ENCODE results near the gene NOX5. TPM values are rescaled to one million over a fixed set of nuclear protein-coding genes. Genes with fewer than 3 reads are reported as not detected.

NOX5 gene
- polyA plus RNA-seq, 1 donor from 2014 or later, result not detected

DNA sequence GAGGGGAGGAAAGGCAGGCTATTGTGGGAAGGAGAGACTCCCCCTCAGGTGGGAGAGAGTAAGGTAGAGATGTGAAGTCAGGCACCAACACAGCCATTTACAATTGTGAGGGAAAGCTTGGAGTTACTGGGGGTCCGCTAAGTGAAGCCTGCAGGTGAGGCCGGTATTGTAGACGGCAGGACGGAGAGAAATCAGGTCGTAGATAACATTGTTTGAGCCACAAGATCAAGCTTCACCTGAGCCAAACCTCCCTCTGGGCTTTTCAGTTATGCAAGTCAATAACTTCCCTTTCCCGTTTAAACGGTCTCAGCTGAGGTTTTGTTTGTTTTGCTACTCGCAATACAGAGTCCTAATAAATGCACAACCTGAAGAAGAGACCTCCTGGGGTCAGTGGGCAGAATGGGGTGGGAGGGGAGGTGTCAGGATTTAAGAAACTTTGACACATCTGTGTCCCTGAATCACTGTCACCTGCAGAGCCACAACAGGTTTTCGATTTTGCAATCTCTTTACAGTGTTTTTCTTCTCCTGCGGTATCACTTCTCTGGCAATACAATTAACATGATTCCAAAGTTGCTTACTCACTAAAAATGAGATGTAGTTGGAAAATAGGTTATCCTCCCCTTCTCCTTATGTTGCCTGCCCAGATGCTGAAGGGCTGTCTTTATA lies 73.9 kb downstream of the NOX5 start:
- no peak overlapping the region for H3K9ac ChIP-seq (ENCODE audit: low read length)
- H3F3A ChIP-seq (ENCODE audit: insufficient read depth, low read length, poor library complexity, severe bottlenecking), result no peaks in the 10 kb centered on the region
- H3K36me3 ChIP-seq (ENCODE audit: insufficient read depth, low read length), result no peaks in the 10 kb centered on the region
- H3K79me2 ChIP-seq (replicated peaks; ENCODE audit: insufficient read depth, low read length), result no peaks in the 10 kb centered on the region
- H3K4me3 ChIP-seq (ENCODE audit: low read length), result no peak overlapping the region
- H3K9me3 ChIP-seq (ENCODE audit: low read length), result no peaks in the 10 kb centered on the region
- TF ChIP-seq, protein P1, sequence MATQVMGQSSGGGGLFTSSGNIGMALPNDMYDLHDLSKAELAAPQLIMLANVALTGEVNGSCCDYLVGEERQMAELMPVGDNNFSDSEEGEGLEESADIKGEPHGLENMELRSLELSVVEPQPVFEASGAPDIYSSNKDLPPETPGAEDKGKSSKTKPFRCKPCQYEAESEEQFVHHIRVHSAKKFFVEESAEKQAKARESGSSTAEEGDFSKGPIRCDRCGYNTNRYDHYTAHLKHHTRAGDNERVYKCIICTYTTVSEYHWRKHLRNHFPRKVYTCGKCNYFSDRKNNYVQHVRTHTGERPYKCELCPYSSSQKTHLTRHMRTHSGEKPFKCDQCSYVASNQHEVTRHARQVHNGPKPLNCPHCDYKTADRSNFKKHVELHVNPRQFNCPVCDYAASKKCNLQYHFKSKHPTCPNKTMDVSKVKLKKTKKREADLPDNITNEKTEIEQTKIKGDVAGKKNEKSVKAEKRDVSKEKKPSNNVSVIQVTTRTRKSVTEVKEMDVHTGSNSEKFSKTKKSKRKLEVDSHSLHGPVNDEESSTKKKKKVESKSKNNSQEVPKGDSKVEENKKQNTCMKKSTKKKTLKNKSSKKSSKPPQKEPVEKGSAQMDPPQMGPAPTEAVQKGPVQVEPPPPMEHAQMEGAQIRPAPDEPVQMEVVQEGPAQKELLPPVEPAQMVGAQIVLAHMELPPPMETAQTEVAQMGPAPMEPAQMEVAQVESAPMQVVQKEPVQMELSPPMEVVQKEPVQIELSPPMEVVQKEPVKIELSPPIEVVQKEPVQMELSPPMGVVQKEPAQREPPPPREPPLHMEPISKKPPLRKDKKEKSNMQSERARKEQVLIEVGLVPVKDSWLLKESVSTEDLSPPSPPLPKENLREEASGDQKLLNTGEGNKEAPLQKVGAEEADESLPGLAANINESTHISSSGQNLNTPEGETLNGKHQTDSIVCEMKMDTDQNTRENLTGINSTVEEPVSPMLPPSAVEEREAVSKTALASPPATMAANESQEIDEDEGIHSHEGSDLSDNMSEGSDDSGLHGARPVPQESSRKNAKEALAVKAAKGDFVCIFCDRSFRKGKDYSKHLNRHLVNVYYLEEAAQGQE (IDR thresholded peaks at IDR 0.05; ENCODE audit: borderline replicate concordance), result no peak
- no peak for TF ChIP-seq CTCF (IDR thresholded peaks at IDR 0.05; ENCODE audit: poor library complexity, severe bottlenecking)
- no peak for TF ChIP-seq MXI1 (conservative IDR thresholded peaks at IDR 0.05; ENCODE audit: poor library complexity, severe bottlenecking)
- no peak for TF ChIP-seq RAD21 (conservative IDR thresholded peaks at IDR 0.05)
- TF ChIP-seq TAF1 (IDR thresholded peaks at IDR 0.05; ENCODE audit: low read depth), result no peak
- no peak for TF ChIP-seq POLR2AphosphoS5 (IDR thresholded peaks at IDR 0.05)
- no peak for TF ChIP-seq EP300 (conservative IDR thresholded peaks at IDR 0.05; ENCODE audit: poor library complexity, severe bottlenecking)
- TF ChIP-seq EZH2 (IDR thresholded peaks at IDR 0.05; ENCODE audit: borderline replicate concordance, insufficient read depth, low read length, poor library complexity, severe bottlenecking), result no peak
- TF ChIP-seq SMC3 (conservative IDR thresholded peaks at IDR 0.05; ENCODE audit: poor library complexity), result no peak
- no peak overlapping the region for H2AFZ ChIP-seq (ENCODE audit: low read depth, low read length)
- H4K20me1 ChIP-seq (ENCODE audit: insufficient read depth), result no peaks in the 10 kb centered on the region
- peaks cover 24% of the 10 kb centered on the region for H3K27me3 ChIP-seq (ENCODE audit: insufficient read depth, low read depth, low read length)
- H3K9me2 ChIP-seq (ENCODE audit: insufficient read depth, low read length), result no peaks in the 10 kb centered on the region
- H3K4me2 ChIP-seq (ENCODE audit: low read length), result no peak overlapping the region
- no peak overlapping the region for H3K27ac ChIP-seq (ENCODE audit: low read length)

GRCh38 chr15:69089258-69089657 lies 74.8 kb downstream of the NOX5 start:
- Histone ChIP-seq H4K20me1 (ENCODE audit: insufficient read depth) (no peaks in the 10 kb centered on the region), H3K27me3 (ENCODE audit: insufficient read depth, low read depth, low read length) (peaks cover 24% of the 10 kb centered on the region), H3K27ac (ENCODE audit: low read length) (no peak overlapping the region), H3K4me2 (ENCODE audit: low read length) (no peak overlapping the region), H3K4me3 (ENCODE audit: low read length) (no peak overlapping the region), H3K79me2 (replicated peaks; ENCODE audit: insufficient read depth, low read length) (no peaks in the 10 kb centered on the region), H3K36me3 (ENCODE audit: insufficient read depth, low read length) (no peaks in the 10 kb centered on the region), H3F3A (ENCODE audit: insufficient read depth, low read length, poor library complexity, severe bottlenecking) (no peaks in the 10 kb centered on the region), H3K9me2 (ENCODE audit: insufficient read depth, low read length) (no peaks in the 10 kb centered on the region), H3K9me3 (ENCODE audit: low read length) (no peaks in the 10 kb centered on the region), H3K9ac (ENCODE audit: low read length) (no peak overlapping the region), H2AFZ (ENCODE audit: low read depth, low read length) (no peak overlapping the region)
- TF ChIP-seq MXI1 (conservative IDR thresholded peaks at IDR 0.05; ENCODE audit: poor library complexity, severe bottlenecking) (no peak), EP300 (conservative IDR thresholded peaks at IDR 0.05; ENCODE audit: poor library complexity, severe bottlenecking) (no peak), RAD21 (conservative IDR thresholded peaks at IDR 0.05) (no peak), POLR2AphosphoS5 (IDR thresholded peaks at IDR 0.05) (no peak), EZH2 (IDR thresholded peaks at IDR 0.05; ENCODE audit: borderline replicate concordance, insufficient read depth, low read length, poor library complexity, severe bottlenecking) (no peak), CTCF (IDR thresholded peaks at IDR 0.05; ENCODE audit: poor library complexity, severe bottlenecking) (no peak), TAF1 (IDR thresholded peaks at IDR 0.05; ENCODE audit: low read depth) (no peak), SMC3 (conservative IDR thresholded peaks at IDR 0.05; ENCODE audit: poor library complexity) (no peak)
- TF ChIP-seq, protein P1 (IDR thresholded peaks at IDR 0.05; ENCODE audit: borderline replicate concordance), result no peak
